H1 (cell line): ENCODE data around the gene BTBD1. TPM values are rescaled to one million over a fixed set of nuclear protein-coding genes. Genes with fewer than 3 reads are reported as not detected.

Experiments
- CTCF ChIA-PET: fragments of 300-600 bp; sonication (Branson Sonifier 250); formaldehyde crosslinking; loops from one replicate; lab custom pipeline; 2021; ENCODE audit not compliant: partially characterized antibody; lab: Charles Lee
- POLR2A ChIA-PET: fragments of 300-600 bp; sonication (Branson Sonifier 250); formaldehyde crosslinking; loops from one replicate; lab custom pipeline; 2021; ENCODE audit warnings: inconsistent platforms; ENCODE audit not compliant: partially characterized antibody; lab: Charles Lee
- DNase-seq, 2 experiments: peaks; one replicate each; pipeline versions ENCODE4 v3.0.0 to v3.0.0-alpha.2; 2010 to 2022; ENCODE audit warnings: low spot score in 2 of 2, low read depth in 1 of 2, mixed read lengths in 1 of 2
- FAIRE-seq: peaks from 2 replicates; lab custom pipeline; 2011; peaks lifted over from hg19 to GRCh38; lab: Jason Lieb, UNC
- H2AFZ ChIP-seq: 2 replicates; pipeline ENCODE4 v1.8.1; 2012; ENCODE audit warnings: low read length, inconsistent platforms
- H2AK5ac ChIP-seq: 2 replicates; pipeline ENCODE4 v1.6.1; 2013; ENCODE audit warnings: low read depth, low read length
- H2BK120ac ChIP-seq: replicated peaks from 2 replicates; pipeline ENCODE3; 2013; ENCODE audit warnings: low read depth, low read length, inconsistent platforms
- H2BK12ac ChIP-seq: 2 replicates; pipeline ENCODE4 v1.6.1; 2013; ENCODE audit warnings: low read depth, low read length
- H2BK15ac ChIP-seq: 2 replicates; pipeline ENCODE4 v1.6.1; 2013; ENCODE audit warnings: low read length
- H2BK20ac ChIP-seq: 2 replicates; pipeline ENCODE4 v1.6.1; 2013; ENCODE audit warnings: low read length
- H2BK5ac ChIP-seq: 2 replicates; pipeline ENCODE4 v1.6.1; 2013; ENCODE audit warnings: low read depth, low read length
- H3K14ac ChIP-seq: 2 replicates; pipeline ENCODE4 v1.6.1; 2013; ENCODE audit warnings: inconsistent platforms; ENCODE audit not compliant: insufficient read length
- H3K18ac ChIP-seq: 2 replicates; pipeline ENCODE4 v1.6.1; 2013; ENCODE audit warnings: low read length; ENCODE audit errors: extremely low read depth
- H3K23ac ChIP-seq: 2 replicates; pipeline ENCODE4 v1.6.1; 2013; ENCODE audit warnings: inconsistent platforms; ENCODE audit not compliant: insufficient read length
- H3K23me2 ChIP-seq: 2 replicates; pipeline ENCODE4 v1.6.1; 2013; ENCODE audit warnings: low read depth, low read length
- H3K27ac ChIP-seq: 2 replicates; pipeline ENCODE4 v1.6.1; 2011; ENCODE audit warnings: low read depth, low read length, inconsistent platforms
- H3K27me3 ChIP-seq, 4 experiments: replicated peaks in 1 of 4; 1 replicate in 1 of 4; 2 replicates in 3 of 4; pipeline versions ENCODE4 v1.6.1 to v1.8.1; 2011 to 2013; ENCODE audit warnings: low read length in 3 of 4, mild to moderate bottlenecking in 3 of 4, inconsistent platforms in 2 of 4, mixed read lengths in 2 of 4, moderate library complexity in 1 of 4; ENCODE audit not compliant: control insufficient read depth in 3 of 4, insufficient read depth in 3 of 4; ENCODE audit errors: extremely low read depth in 1 of 4
- H3K36me3 ChIP-seq, 4 experiments: 2 replicates each; pipeline versions ENCODE4 v1.6.1 to v1.8.1; 2011 to 2013; ENCODE audit warnings: mild to moderate bottlenecking in 4 of 4, low read length in 3 of 4, moderate library complexity in 2 of 4, control low read depth in 1 of 4, inconsistent platforms in 1 of 4; ENCODE audit not compliant: insufficient read depth in 4 of 4, control insufficient read depth in 2 of 4
- H3K4ac ChIP-seq: replicated peaks from 2 replicates; pipeline ENCODE3; 2013; ENCODE audit warnings: low read length, low read depth, mixed read lengths, inconsistent platforms; ENCODE audit not compliant: insufficient read length
- H3K4me1 ChIP-seq, 4 experiments: replicated peaks in 1 of 4; 1 replicate in 1 of 4; 2 replicates in 3 of 4; pipeline versions ENCODE4 v1.6.1 to v1.8.1; 2011 to 2013; ENCODE audit warnings: low read length in 3 of 4, inconsistent platforms in 2 of 4, mixed read lengths in 1 of 4; ENCODE audit not compliant: insufficient read depth in 4 of 4, control insufficient read depth in 3 of 4
- H3K4me2 ChIP-seq, 2 experiments: 2 replicates each; pipeline versions ENCODE4 v1.6.1 to v1.8.1; 2011 to 2013; ENCODE audit warnings: low read depth in 2 of 2, low read length in 2 of 2, control low read depth in 1 of 2, inconsistent platforms in 1 of 2, mild to moderate bottlenecking in 1 of 2; ENCODE audit not compliant: insufficient read depth in 1 of 2
- H3K4me3 ChIP-seq, 4 experiments: fragments of 200-600, 300-600 bp in 1 of 4; sonication (generic), shearing (Covaris generic), sonication (Bioruptor Twin) in 1 of 4; 2 replicates each; pipeline versions ENCODE4 v1.5.1 to v1.8.1; 2011 to 2016; ENCODE audit warnings: low read length in 4 of 4, low read depth in 3 of 4, control low read depth in 2 of 4, inconsistent platforms in 2 of 4, mild to moderate bottlenecking in 2 of 4, mixed read lengths in 1 of 4, moderate library complexity in 1 of 4; ENCODE audit not compliant: insufficient read depth in 2 of 4; ENCODE audit errors: extremely low read depth in 1 of 4
- H3K56ac ChIP-seq: replicated peaks from 2 replicates; pipeline ENCODE3; 2013; ENCODE audit warnings: low read depth, mild to moderate bottlenecking, mixed read lengths, low read length, inconsistent platforms; ENCODE audit not compliant: insufficient read length
- H3K79me1 ChIP-seq: 2 replicates; pipeline ENCODE4 v1.6.1; 2013; ENCODE audit warnings: low read depth, low read length, control low read depth
- H3K79me2 ChIP-seq, 2 experiments: 2 replicates each; pipeline versions ENCODE4 v1.6.1 to v1.8.1; 2012 to 2013; ENCODE audit warnings: low read length in 2 of 2, mild to moderate bottlenecking in 2 of 2, inconsistent platforms in 1 of 2; ENCODE audit not compliant: insufficient read depth in 2 of 2, control insufficient read depth in 1 of 2
- H3K9ac ChIP-seq, 4 experiments: replicated peaks in 1 of 4; 1 replicate in 1 of 4; 2 replicates in 3 of 4; pipeline versions ENCODE4 v1.6.1 to v1.8.1; 2011 to 2013; ENCODE audit warnings: low read depth in 3 of 4, low read length in 3 of 4, control low read depth in 2 of 4, mild to moderate bottlenecking in 2 of 4, moderate library complexity in 2 of 4, inconsistent platforms in 1 of 4; ENCODE audit errors: extremely low read depth in 1 of 4
- H3K9me3 ChIP-seq, 2 experiments: 2 replicates each; pipeline versions ENCODE4 v1.6.1 to v1.8.1; 2012 to 2013; ENCODE audit warnings: mild to moderate bottlenecking in 2 of 2, moderate library complexity in 2 of 2, control low read depth in 1 of 2, inconsistent platforms in 1 of 2, low read depth in 1 of 2, low read length in 1 of 2, mixed read lengths in 1 of 2; ENCODE audit not compliant: insufficient read depth in 2 of 2
- H4K20me1 ChIP-seq, 2 experiments: replicated peaks in 1 of 2; 2 replicates each; pipeline versions ENCODE3 to v1.8.1; 2011 to 2013; ENCODE audit warnings: inconsistent platforms in 2 of 2, low read length in 2 of 2, mild to moderate bottlenecking in 1 of 2; ENCODE audit not compliant: insufficient read depth in 2 of 2, control insufficient read depth in 1 of 2
- H4K5ac ChIP-seq: 2 replicates; pipeline ENCODE4 v1.6.1; 2013; ENCODE audit warnings: low read length, low read depth, mixed read lengths, inconsistent platforms; ENCODE audit not compliant: insufficient read length
- H4K8ac ChIP-seq: 2 replicates; pipeline ENCODE4 v1.8.0; 2013; ENCODE audit warnings: mild to moderate bottlenecking, moderate library complexity, low read length, inconsistent platforms; ENCODE audit not compliant: insufficient read depth; ENCODE audit errors: extremely low read depth
- H4K91ac ChIP-seq: replicated peaks from 2 replicates; pipeline ENCODE3; 2013; ENCODE audit warnings: low read length, mixed read lengths, inconsistent platforms; ENCODE audit not compliant: insufficient read length
- JUND ChIP-seq: IDR thresholded peaks from 2 replicates; pipeline ENCODE4 v1.6.1; 2011; ENCODE audit warnings: mild to moderate bottlenecking, improper control_type of control experiment, low read length
- WGBS, 2 experiments: shearing (Covaris generic) in 1 of 2; methylation state at CpG; one replicate each; pipeline versions ENCODE4 v1.1.6 to v1.1.7; 2013 to 2015; ENCODE audit warnings: low lambda C conversion rate in 2 of 2, mixed read lengths in 2 of 2, inconsistent platforms in 1 of 2, low coverage in 1 of 2, missing lambda C conversion rate in 1 of 2; ENCODE audit not compliant: insufficient replicate concordance in 2 of 2, insufficient coverage in 1 of 2, insufficient read length in 1 of 2; ENCODE audit errors: extremely low coverage in 1 of 2, missing lambda C conversion rate in 1 of 2; 5-methylcytosine and 5-hydroxymethylcytosine counted together
- polyA plus RNA-seq, 7 experiments: library from polyadenylated mRNA; depleted of rRNA in 3 of 7; stranded (reverse) in 5 of 7; unstranded in 2 of 7; fragments of >200 nt in 5 of 7; fragments of 200-250 nt in 2 of 7; gene quantifications; 1 replicate in 5 of 7; 2 replicates in 1 of 7; 4 replicates in 1 of 7; pipeline versions ENCODE4 v1.2.1 to v1.2.3, GENCODE V29; 2011 to 2013; ENCODE audit warnings: missing spikeins in 2 of 7, mixed read lengths in 2 of 7
- total RNA-seq: library from RNA; stranded (reverse); fragmentation: NEBNext Ultra II Directional; extraction: Animal tissue kit (Norgen Biotek cat#: 25700); gene quantifications from 2 replicates; pipeline ENCODE4 v1.2.1, GENCODE V29; 2021

BTBD1 gene
- total and polyA plus RNA-seq, 2 of the 8 experiments (the other 6 are each of a cell fraction or from before 2014, with no cell fraction given), result 18.6 to 39.5 TPM

DNA sequence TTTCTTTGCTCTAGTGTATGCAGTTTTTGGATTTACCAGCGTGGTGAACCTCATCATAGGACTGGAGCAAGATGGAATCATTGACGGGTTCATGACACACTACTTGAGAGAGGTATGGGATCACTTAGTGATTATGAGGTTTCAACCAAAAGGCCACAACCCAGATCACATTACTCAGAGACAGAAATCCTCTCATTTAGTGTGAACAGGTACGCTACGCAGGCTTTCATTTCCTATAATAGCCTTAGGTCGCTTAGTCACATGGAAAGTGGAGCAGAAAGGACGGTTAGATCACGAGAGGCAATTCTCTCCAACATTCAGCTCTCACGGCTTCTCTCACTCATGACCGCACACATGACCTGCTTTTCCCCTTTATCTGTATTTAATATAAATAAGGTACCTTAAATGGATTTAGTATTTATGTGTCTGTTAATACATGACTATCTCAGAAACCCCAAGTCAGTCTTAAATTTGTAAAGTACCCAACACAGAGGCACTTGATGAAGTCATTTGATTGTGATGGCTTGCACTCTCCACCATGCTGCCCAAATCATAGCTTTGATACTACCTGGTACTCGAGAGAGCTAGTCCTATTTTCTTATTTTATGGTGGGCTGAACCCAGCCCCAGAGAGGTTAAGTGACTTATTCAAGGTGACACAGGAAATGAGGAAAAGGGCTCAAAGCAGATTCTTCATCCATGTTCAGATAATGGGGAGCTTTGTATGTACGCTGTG, 48.9 kb upstream of the BTBD1 start:
- no peak overlapping the region for H2BK12ac ChIP-seq
- ChIA-PET CTCF (no interaction called here), POLR2A (no interaction called here)
- no peaks in the 10 kb centered on the region; a peak in 1 of 7 replicates for H3K27me3 ChIP-seq
- H2BK120ac ChIP-seq, result no peak overlapping the region
- no peak overlapping the region for H3K14ac ChIP-seq
- H4K91ac ChIP-seq, result no peak overlapping the region
- no peak overlapping the region for H3K23ac ChIP-seq
- H4K20me1 ChIP-seq, result no peaks in the 10 kb centered on the region
- H3K4ac ChIP-seq, result no peak overlapping the region
- no peak overlapping the region for H3K56ac ChIP-seq
- H3K79me2 ChIP-seq, result no peaks in the 10 kb centered on the region
- H3K23me2 ChIP-seq, result peaks cover 6% of the 10 kb centered on the region; the same call in 1 of the 2 replicates
- no peak overlapping the region for H2BK5ac ChIP-seq
- H2BK15ac ChIP-seq, result no peak overlapping the region
- no peak overlapping the region for H3K9ac ChIP-seq
- H2BK20ac ChIP-seq, result no peak overlapping the region
- no peaks in the 10 kb centered on the region for H3K4me1 ChIP-seq
- FAIRE-seq, result no peak
- H3K18ac ChIP-seq, result no peak overlapping the region
- H4K5ac ChIP-seq, result no peak overlapping the region
- H3K9me3 ChIP-seq, result no peaks in the 10 kb centered on the region
- H2AK5ac ChIP-seq, result no peak overlapping the region
- no peaks in the 10 kb centered on the region for H3K36me3 ChIP-seq
- no peak overlapping the region for H3K4me3 ChIP-seq
- no peak overlapping the region for H4K8ac ChIP-seq
- H2AFZ ChIP-seq, result no peak overlapping the region
- no peaks in the 10 kb centered on the region for H3K79me1 ChIP-seq
- WGBS, 2 experiments, result 94% methylated on average over 11 of the region's 11 CpGs; no CpG with 5 or more reads in 1 of the 2 experiments
- DNase-seq, result no peak
- H3K27ac ChIP-seq, result no peak overlapping the region
- H3K4me2 ChIP-seq, result no peak overlapping the region
- TF ChIP-seq JUND, result no peak
